HepG2 (cell line): Measurements from ENCODE around the gene ZNF48. TPM values are rescaled to one million over a fixed set of nuclear protein-coding genes. Genes with fewer than 3 reads are reported as not detected.

Experiments
- AKAP8 ChIP-seq: sonication (generic); formaldehyde crosslinking; IDR thresholded peaks from 2 replicates; pipeline ENCODE4 v1.5.1; 2020; ENCODE audit warnings: mild to moderate bottlenecking, missing genetic modification reagents
- BCL3 ChIP-seq: sonication (generic); formaldehyde crosslinking; IDR thresholded peaks from 2 replicates; pipeline ENCODE4 v1.5.1; 2020; ENCODE audit warnings: mild to moderate bottlenecking, missing genetic modification reagents, moderate library complexity
- DNMT3B ChIP-seq: conservative IDR thresholded peaks from 2 replicates; pipeline ENCODE4 v1.6.1; 2016; ENCODE audit warnings: missing biosample characterization, control low read depth
- DRAP1 ChIP-seq: IDR thresholded peaks from 2 replicates; pipeline ENCODE4 v1.6.1; 2016; ENCODE audit warnings: missing genetic modification reagents, missing compliant biosample characterization
- FLYWCH1 ChIP-seq: sonication (generic); formaldehyde crosslinking; IDR thresholded peaks from 2 replicates; pipeline ENCODE4 v1.8.1; 2023; ENCODE audit warnings: mild to moderate bottlenecking, missing genetic modification reagents
- FOXP4 ChIP-seq: sonication (generic); formaldehyde crosslinking; IDR thresholded peaks from 2 replicates; pipeline ENCODE4 v1.4.0; 2020; ENCODE audit warnings: missing genetic modification reagents
- GMEB2 ChIP-seq: IDR thresholded peaks from 2 replicates; pipeline ENCODE4 v1.6.1; 2016; ENCODE audit warnings: missing biosample characterization, missing genetic modification reagents, low read depth
- KAT8 ChIP-seq: IDR thresholded peaks from 2 replicates; pipeline ENCODE4 v1.6.1; 2016; ENCODE audit warnings: missing genetic modification reagents, missing compliant biosample characterization
- MTA3 ChIP-seq: sonication (generic); formaldehyde crosslinking; IDR thresholded peaks from 2 replicates; pipeline ENCODE4 v1.4.0; 2020; ENCODE audit warnings: missing genetic modification reagents
- MYPOP ChIP-seq: sonication (generic); formaldehyde crosslinking; IDR thresholded peaks from 2 replicates; pipeline ENCODE4 v1.8.1; 2023; ENCODE audit warnings: mild to moderate bottlenecking, moderate library complexity, missing genetic modification reagents
- NBN ChIP-seq: fragments of 450-650 bp; conservative IDR thresholded peaks from 2 replicates; pipeline ENCODE4 v1.6.1; 2017
- TFE3 ChIP-seq: IDR thresholded peaks from 2 replicates; pipeline ENCODE4 v1.6.1; 2016
- TIGD3 ChIP-seq: sonication (generic); formaldehyde crosslinking; IDR thresholded peaks from 2 replicates; pipeline ENCODE4 v1.5.1; 2020; ENCODE audit warnings: mild to moderate bottlenecking, missing genetic modification reagents, borderline replicate concordance
- WIZ ChIP-seq: sonication (generic); formaldehyde crosslinking; IDR thresholded peaks from 2 replicates; pipeline ENCODE4 v1.5.1; 2020; ENCODE audit warnings: mild to moderate bottlenecking, missing genetic modification reagents
- YY1 ChIP-seq: IDR thresholded peaks from 2 replicates; pipeline ENCODE4 v1.6.1; 2011; ENCODE audit warnings: low read length, low read depth, moderate library complexity, mild to moderate bottlenecking; ENCODE audit not compliant: insufficient read depth, insufficient replicate concordance
- ZBTB14 ChIP-seq: sonication (generic); formaldehyde crosslinking; IDR thresholded peaks from 2 replicates; pipeline ENCODE4 v1.4.0; 2020; ENCODE audit warnings: missing genetic modification reagents
- ZNF432 ChIP-seq: sonication (generic); formaldehyde crosslinking; IDR thresholded peaks from 2 replicates; pipeline ENCODE4 v1.5.0; 2020; ENCODE audit warnings: missing genetic modification reagents, mild to moderate bottlenecking, borderline replicate concordance
- ZNF740 ChIP-seq: sonication (generic); formaldehyde crosslinking; IDR thresholded peaks from 2 replicates; pipeline ENCODE4 v1.4.0; 2020; ENCODE audit warnings: missing genetic modification reagents
- polyA plus RNA-seq, 8 experiments: library from polyadenylated mRNA; depleted of rRNA in 3 of 8; stranded (reverse) in 7 of 8; unstranded in 1 of 8; fragments of >200 nt; fragmentation: Illumina TruSeq in 4 of 8; extraction: Trizol in 4 of 8; gene quantifications; 2 replicates each; pipeline versions ENCODE4 v1.2.1 to v1.2.3, GENCODE V29; 2011 to 2016; ENCODE audit warnings: low read depth in 4 of 8, missing spikeins in 1 of 8, mixed read lengths in 1 of 8; ENCODE audit not compliant: insufficient read depth in 1 of 8
- total RNA-seq, 5 experiments: library from RNA; depleted of rRNA; stranded (reverse); fragments of >200 nt; fragmentation: Illumina TruSeq; extraction: Trizol; gene quantifications; 2 replicates each; pipeline ENCODE4 v1.2.3, GENCODE V29; 2016; ENCODE audit warnings: low read depth in 1 of 5

The ZNF48 gene
- total and polyA plus RNA-seq, 2 of the 13 experiments (the other 11 are each of a cell fraction or from before 2014, with no cell fraction given): 9.9 to 12.3 TPM

GRCh38 chr16:30370456-30371247 is 24.6 kb upstream of the ZNF48 start, which contains the start of gene TBC1D10B (continued):
- TF ChIP-seq ZNF432 (CRISPR knock-in tag) (no peak), KAT8 (CRISPR knock-in tag) (peak; percentile 40), WIZ (no peak), DRAP1 (CRISPR knock-in tag) (peak; percentile 81), GMEB2 (CRISPR knock-in tag) (peak; percentile 14; the same call in 1 of the 2 replicates), AKAP8 (CRISPR knock-in tag) (no peak), TFE3 (CRISPR knock-in tag) (no peak), ZNF740 (CRISPR knock-in tag) (no peak), MYPOP (CRISPR knock-in tag) (no peak), NBN (no peak), ZBTB14 (CRISPR knock-in tag) (no peak), MTA3 (CRISPR knock-in tag) (no peak), TIGD3 (CRISPR knock-in tag) (no peak), YY1 (peak; percentile 32), DNMT3B (no peak), FLYWCH1 (CRISPR knock-in tag) (no peak), BCL3 (CRISPR knock-in tag) (no peak), FOXP4 (CRISPR knock-in tag) (no peak; the same call in 1 of the 2 replicates)
